MCF 10A (cell line): ENCODE data around the gene DUSP28. TPM values are rescaled to one million over a fixed set of nuclear protein-coding genes. Genes with fewer than 3 reads are reported as not detected.
A peak's percentile ranks its signal among the peaks of the same experiment; 100 is the strongest.

Experiments used
- BruUV-seq: library from RNA; stranded (reverse); fragments of 400-500 nt; replicated peaks from 2 replicates; lab custom pipeline; 2021; lab: Mats Ljungman, UMichigan
- CTCF ChIA-PET: fragments of 300-600 bp; sonication (Branson Sonifier 250); formaldehyde crosslinking; extraction: SDS; loops from one replicate; lab custom pipeline; 2021; ENCODE audit warnings: antibody characterized with exemption, inconsistent platforms; lab: Yijun Ruan, JAX
- POLR2A ChIA-PET: fragments of 300-600, 350-650 bp; sonication (Branson Sonifier 250); formaldehyde crosslinking; extraction: SDS; loops from one replicate; lab custom pipeline; 2020; ENCODE audit warnings: antibody characterized with exemption, inconsistent platforms; lab: Yijun Ruan, JAX
- DNase-seq: peaks from one replicate; pipeline ENCODE4 v3.0.0-alpha.2; 2018; ENCODE audit not compliant: unreplicated experiment
- H3K27ac Mint-ChIP-seq: one replicate; pipeline ENCODE4 v1.8.0; 2022; ENCODE audit warnings: mild to moderate bottlenecking, low read depth, mixed read lengths; ENCODE audit not compliant: unreplicated experiment
- H3K27me3 Mint-ChIP-seq: one replicate; pipeline ENCODE4 v1.8.0; 2022; ENCODE audit warnings: mixed read lengths; ENCODE audit not compliant: insufficient read depth, unreplicated experiment
- H3K36me3 Mint-ChIP-seq: one replicate; pipeline ENCODE4 v1.8.0; 2022; ENCODE audit warnings: mild to moderate bottlenecking, moderate library complexity, mixed read lengths; ENCODE audit not compliant: insufficient read depth, unreplicated experiment
- H3K4me1 Mint-ChIP-seq: one replicate; pipeline ENCODE4 v1.8.0; 2022; ENCODE audit warnings: mixed read lengths; ENCODE audit not compliant: insufficient read depth, unreplicated experiment
- H3K4me3 Mint-ChIP-seq: one replicate; pipeline ENCODE4 v1.8.0; 2022; ENCODE audit warnings: mild to moderate bottlenecking, moderate library complexity, mixed read lengths; ENCODE audit not compliant: unreplicated experiment
- H3K9me3 Mint-ChIP-seq: one replicate; pipeline ENCODE4 v1.8.0; 2022; ENCODE audit warnings: mixed read lengths; ENCODE audit not compliant: unreplicated experiment
- intact Hi-C: fragments of 100-400 bp; cut with micrococcal nuclease; formaldehyde crosslinking; loops from 2 replicates; pipeline ENCODE4 v1.14.1; 2022
- total RNA-seq: library from RNA; stranded (reverse); gene quantifications from 2 replicates; pipeline ENCODE4 v1.2.3, GENCODE V29; 2022
- TF ChIP-seq, protein P1 (sequence below): fragments of 200-600 bp; IDR thresholded peaks from one replicate; pipeline ENCODE4 v1.8.0; 2022; ENCODE audit warnings: antibody characterized with exemption, mild to moderate bottlenecking; ENCODE audit not compliant: unreplicated experiment

DUSP28 gene
- total RNA-seq, 1 experiment from 2014 or later, result 5.2 TPM

DNA sequence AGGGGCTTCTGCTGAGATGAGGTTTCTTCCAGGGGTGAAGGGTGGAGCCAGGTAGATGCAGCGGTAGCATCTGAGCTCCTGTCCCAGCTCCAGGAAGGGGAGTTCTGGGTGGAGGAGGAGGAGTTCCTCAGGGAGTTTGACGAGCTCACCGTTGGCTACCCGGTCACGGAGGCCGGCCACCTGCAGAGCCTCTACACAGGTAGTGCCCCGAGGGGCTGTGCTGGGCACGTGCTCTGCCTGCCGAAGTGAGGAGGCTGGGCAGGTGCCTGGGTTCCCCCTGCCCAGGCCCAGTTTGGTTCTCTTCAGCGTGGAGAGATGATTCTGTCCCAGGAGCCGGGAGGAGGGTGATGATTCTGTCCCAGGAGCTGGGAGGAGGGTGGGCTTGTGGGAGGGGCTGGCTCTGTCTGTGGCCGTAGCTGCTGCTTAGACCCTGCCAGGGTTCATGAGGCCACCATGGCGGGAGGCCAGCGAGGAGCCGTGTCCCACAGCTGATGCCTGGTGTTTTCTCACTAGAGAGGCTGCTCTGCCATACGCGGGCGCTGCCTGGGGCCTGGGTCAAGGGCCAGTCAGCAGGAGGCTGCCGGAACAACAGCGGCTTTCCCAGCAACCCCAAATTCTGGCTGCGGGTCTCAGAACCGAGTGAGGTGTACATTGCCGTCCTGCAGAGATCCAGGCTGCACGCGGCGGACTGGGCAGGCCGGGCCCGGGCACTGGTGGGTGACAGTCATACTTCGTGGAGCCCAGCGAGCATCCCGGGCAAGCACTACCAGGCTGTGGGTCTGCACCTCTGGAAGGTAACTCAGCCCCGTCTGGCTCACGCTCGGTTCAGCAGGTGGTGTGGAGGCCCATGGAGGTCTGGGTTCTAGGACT lies 34.6 kb downstream of the DUSP28 start:
- no peak overlapping the region for H3K4me3 Mint-ChIP-seq
- ChIA-PET POLR2A (no interaction called here), CTCF (no interaction called here)
- no peak for DNase-seq
- TF ChIP-seq, protein P1, sequence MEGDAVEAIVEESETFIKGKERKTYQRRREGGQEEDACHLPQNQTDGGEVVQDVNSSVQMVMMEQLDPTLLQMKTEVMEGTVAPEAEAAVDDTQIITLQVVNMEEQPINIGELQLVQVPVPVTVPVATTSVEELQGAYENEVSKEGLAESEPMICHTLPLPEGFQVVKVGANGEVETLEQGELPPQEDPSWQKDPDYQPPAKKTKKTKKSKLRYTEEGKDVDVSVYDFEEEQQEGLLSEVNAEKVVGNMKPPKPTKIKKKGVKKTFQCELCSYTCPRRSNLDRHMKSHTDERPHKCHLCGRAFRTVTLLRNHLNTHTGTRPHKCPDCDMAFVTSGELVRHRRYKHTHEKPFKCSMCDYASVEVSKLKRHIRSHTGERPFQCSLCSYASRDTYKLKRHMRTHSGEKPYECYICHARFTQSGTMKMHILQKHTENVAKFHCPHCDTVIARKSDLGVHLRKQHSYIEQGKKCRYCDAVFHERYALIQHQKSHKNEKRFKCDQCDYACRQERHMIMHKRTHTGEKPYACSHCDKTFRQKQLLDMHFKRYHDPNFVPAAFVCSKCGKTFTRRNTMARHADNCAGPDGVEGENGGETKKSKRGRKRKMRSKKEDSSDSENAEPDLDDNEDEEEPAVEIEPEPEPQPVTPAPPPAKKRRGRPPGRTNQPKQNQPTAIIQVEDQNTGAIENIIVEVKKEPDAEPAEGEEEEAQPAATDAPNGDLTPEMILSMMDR, result no peak
- no TSS peak for BruUV-seq
- H3K9me3 Mint-ChIP-seq, result no peaks in the 10 kb centered on the region
- H3K4me1 Mint-ChIP-seq, result no peaks in the 10 kb centered on the region
- intact Hi-C loops, result no loop called here
- H3K27ac Mint-ChIP-seq, result no peak overlapping the region
- no peaks in the 10 kb centered on the region for H3K27me3 Mint-ChIP-seq
- peaks cover 11% of the 10 kb centered on the region for H3K36me3 Mint-ChIP-seq

DNA sequence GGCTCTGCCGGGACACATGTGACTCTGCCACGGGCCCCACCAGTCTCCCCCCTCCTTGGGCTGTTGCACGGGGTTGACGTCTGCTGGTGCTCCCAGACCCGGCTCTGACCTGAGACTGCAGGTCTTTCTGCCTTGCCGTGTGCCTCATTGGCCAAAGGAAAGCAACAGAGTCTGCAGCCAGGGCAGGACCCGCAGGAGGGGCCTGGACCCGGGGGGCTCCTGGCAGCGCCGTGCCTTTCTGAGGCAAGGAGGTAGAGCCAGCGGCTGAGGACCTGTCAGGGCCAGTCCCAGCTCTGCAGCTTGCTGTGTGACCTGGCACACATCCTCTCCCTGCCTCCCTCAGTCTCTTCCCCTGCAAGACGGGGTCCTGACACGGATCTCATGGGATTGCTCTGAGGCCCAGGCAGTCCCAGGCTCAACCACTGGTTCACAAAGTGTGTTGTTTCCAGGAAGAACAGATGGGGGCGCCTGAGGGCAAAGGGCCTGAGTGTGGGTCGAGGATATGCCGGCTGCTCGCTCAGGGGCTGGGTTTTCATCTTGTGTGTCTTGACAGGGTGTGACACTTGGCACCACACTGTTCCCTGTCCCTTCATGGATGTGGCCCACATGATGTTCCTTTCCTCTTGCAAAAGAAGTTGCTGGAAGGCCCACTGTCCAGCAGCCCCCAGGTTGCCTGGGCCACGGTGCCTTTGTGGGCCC lies 35.4 kb downstream of the DUSP28 start:
- POLR2A ChIA-PET, result no interaction called here
- BruUV-seq, result no TSS peak
- CTCF ChIA-PET, result no interaction called here
- DNase-seq, result no peak
- Mint-ChIP-seq H3K9me3 (no peaks in the 10 kb centered on the region), H3K4me3 (no peak overlapping the region), H3K36me3 (peaks cover 11% of the 10 kb centered on the region), H3K27me3 (no peaks in the 10 kb centered on the region), H3K27ac (no peak overlapping the region), H3K4me1 (no peaks in the 10 kb centered on the region)
- TF ChIP-seq, protein P1, result peak; percentile 16
- intact Hi-C loops, result no loop called here

DNA sequence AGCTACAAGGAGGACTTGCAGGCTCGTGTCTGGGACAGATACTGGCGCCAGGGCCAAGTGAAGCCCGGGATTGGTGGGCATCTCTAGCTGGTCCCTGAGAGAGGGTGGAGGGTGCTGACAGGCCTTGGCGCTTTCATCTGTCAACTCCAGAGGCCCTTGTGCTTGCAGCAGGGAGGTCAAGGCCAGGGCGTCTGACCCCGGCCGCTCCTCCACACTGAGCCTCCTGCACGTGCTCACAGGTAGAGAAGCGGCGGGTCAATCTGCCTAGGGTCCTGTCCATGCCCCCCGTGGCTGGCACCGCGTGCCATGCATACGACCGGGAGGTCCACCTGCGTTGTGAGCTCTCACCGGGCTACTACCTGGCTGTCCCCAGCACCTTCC lies 35.9 kb downstream of the DUSP28 start:
- no peaks in the 10 kb centered on the region for H3K9me3 Mint-ChIP-seq
- POLR2A ChIA-PET, result no interaction called here
- H3K27ac Mint-ChIP-seq, result no peak overlapping the region
- peaks cover 15% of the 10 kb centered on the region for H3K36me3 Mint-ChIP-seq
- no peak overlapping the region for H3K4me3 Mint-ChIP-seq
- H3K27me3 Mint-ChIP-seq, result no peaks in the 10 kb centered on the region
- CTCF ChIA-PET, result no interaction called here
- intact Hi-C loops, result no loop called here
- H3K4me1 Mint-ChIP-seq, result no peaks in the 10 kb centered on the region
- no peak for DNase-seq
- BruUV-seq, result no TSS peak
- TF ChIP-seq, protein P1, result no peak

DNA sequence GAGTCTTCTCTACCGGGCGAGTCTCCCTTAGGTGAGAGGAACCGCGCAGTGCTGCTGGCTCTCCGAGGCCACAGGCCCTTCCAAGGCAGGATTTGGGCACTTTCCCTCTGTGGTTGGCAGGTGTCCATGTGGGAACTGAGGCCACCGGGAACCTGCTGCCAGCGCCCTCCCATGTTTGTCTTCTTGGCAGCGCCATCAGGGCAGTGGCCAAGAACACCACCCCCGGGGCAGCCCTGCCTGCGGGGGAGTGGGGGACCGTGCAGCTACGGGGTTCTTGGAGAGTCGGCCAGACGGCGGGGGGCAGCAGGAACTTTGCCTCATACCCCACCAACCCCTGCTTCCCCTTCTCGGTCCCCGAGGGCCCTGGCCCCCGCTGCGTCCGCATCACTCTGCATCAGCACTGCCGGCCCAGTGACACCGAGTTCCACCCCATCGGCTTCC lies 36.4 kb downstream of the DUSP28 start:
- ChIA-PET CTCF (no interaction called here), POLR2A (interaction anchor here (1.2 kb wide), 1 partner anchor 9 kb away, joined by 3 read pairs; no protein-coding TSS in a partner anchor)
- no peaks in the 10 kb centered on the region for H3K9me3 Mint-ChIP-seq
- TF ChIP-seq, protein P1, result no peak
- H3K27me3 Mint-ChIP-seq, result no peaks in the 10 kb centered on the region
- DNase-seq, result no peak
- no peak overlapping the region for H3K4me3 Mint-ChIP-seq
- H3K36me3 Mint-ChIP-seq, result peaks cover 12% of the 10 kb centered on the region
- H3K4me1 Mint-ChIP-seq, result no peaks in the 10 kb centered on the region
- H3K27ac Mint-ChIP-seq, result no peak overlapping the region
- BruUV-seq, result no TSS peak
- intact Hi-C loops, result no loop called here
